Measurements from ENCODE around the gene ASCC2. TPM values are rescaled to one million over a fixed set of nuclear protein-coding genes. Genes with fewer than 3 reads are reported as not detected.
A peak's percentile ranks its signal among the peaks of the same experiment; 100 is the strongest.

ASCC2 gene
- total and polyA plus RNA-seq, 2 experiments from 2014 or later, result 33.3 to 51.4 TPM

- Histone ChIP-seq H3K4me1 (ENCODE audit: insufficient read depth) (peaks cover 24% of the 10 kb centered on the region), H3K27me3 (replicated peaks; ENCODE audit: insufficient read depth) (no peaks in the 10 kb centered on the region), H4K20me1 (ENCODE audit: insufficient read depth) (no peaks in the 10 kb centered on the region), H3K79me2 (ENCODE audit: insufficient read depth) (peaks cover 28% of the 10 kb centered on the region), H3K36me3 (ENCODE audit: low read depth) (peaks cover 9% of the 10 kb centered on the region; the same call in 1 of the 2 replicates), H3K9ac (no peak overlapping the region), H3K4me3 (no peak overlapping the region), H3F3A (ENCODE audit: insufficient read depth) (peaks cover 25% of the 10 kb centered on the region), H3K9me3 (ENCODE audit: low read depth) (no peaks in the 10 kb centered on the region), H3K27ac (peak overlapping the region; percentile 48), H3K9me2 (ENCODE audit: insufficient read depth) (no peaks in the 10 kb centered on the region), H3K4me2 (ENCODE audit: unreplicated experiment) (no peak overlapping the region), H2AFZ (no peak overlapping the region)
- TF ChIP-seq EZH2phosphoT487 (IDR thresholded peaks at IDR 0.05; ENCODE audit: insufficient read depth, low read depth) (no peak), EZH2 (IDR thresholded peaks at IDR 0.05; ENCODE audit: insufficient read depth, poor library complexity, severe bottlenecking) (no peak)
- WGBS, 2 experiments (ENCODE audit: low coverage in 1 of 2, low lambda C conversion rate in 2 of 2, missing lambda C conversion rate in 2 of 2), result 34 to 39% methylated on average over 5 of the region's 5 CpGs
- in situ Hi-C loops (cut with MboI), result no loop called here
- DNase-seq, result peak; percentile 92
These were observed 65.9 kb downstream of the ASCC2 start for GRCh38 chr22:29772170-29772641.

GRCh38 chr22:29769723-29770321 is 68.3 kb downstream of the ASCC2 start:
- no peak for DNase-seq
- in situ Hi-C loops (cut with MboI), result no loop called here
- H3K9me2 ChIP-seq (ENCODE audit: insufficient read depth), result no peaks in the 10 kb centered on the region
- no peaks in the 10 kb centered on the region for H3K27me3 ChIP-seq (replicated peaks; ENCODE audit: insufficient read depth)
- no peaks in the 10 kb centered on the region for H3K9me3 ChIP-seq (ENCODE audit: low read depth)
- no peak overlapping the region for H3K9ac ChIP-seq
- 72 to 84% methylated on average over 2 of the region's 2 CpGs for WGBS, 2 experiments (ENCODE audit: low coverage in 1 of 2, low lambda C conversion rate in 2 of 2, missing lambda C conversion rate in 2 of 2)
- no peaks in the 10 kb centered on the region for H4K20me1 ChIP-seq (ENCODE audit: insufficient read depth)
- no peak overlapping the region for H3K4me3 ChIP-seq
- H3F3A ChIP-seq (ENCODE audit: insufficient read depth), result peaks cover 25% of the 10 kb centered on the region
- H3K4me1 ChIP-seq (ENCODE audit: insufficient read depth), result peaks cover 24% of the 10 kb centered on the region
- H3K79me2 ChIP-seq (ENCODE audit: insufficient read depth), result peaks cover 45% of the 10 kb centered on the region
- no peak overlapping the region for H3K4me2 ChIP-seq (ENCODE audit: unreplicated experiment)
- no peak overlapping the region for H3K27ac ChIP-seq
- H3K36me3 ChIP-seq (ENCODE audit: low read depth), result peaks cover 9% of the 10 kb centered on the region; the same call in 1 of the 2 replicates
- no peak for TF ChIP-seq EZH2phosphoT487 (IDR thresholded peaks at IDR 0.05; ENCODE audit: insufficient read depth, low read depth)
- TF ChIP-seq EZH2 (IDR thresholded peaks at IDR 0.05; ENCODE audit: insufficient read depth, poor library complexity, severe bottlenecking), result no peak
- no peak overlapping the region for H2AFZ ChIP-seq

- no peak for TF ChIP-seq EZH2 (IDR thresholded peaks at IDR 0.05; ENCODE audit: insufficient read depth, poor library complexity, severe bottlenecking)
- no peak for TF ChIP-seq EZH2phosphoT487 (IDR thresholded peaks at IDR 0.05; ENCODE audit: insufficient read depth, low read depth)
- DNase-seq, result peak; percentile 49
- Histone ChIP-seq H3K4me3 (peak overlapping the region; percentile 86), H3K27me3 (replicated peaks; ENCODE audit: insufficient read depth) (no peaks in the 10 kb centered on the region), H3K9me2 (ENCODE audit: insufficient read depth) (no peaks in the 10 kb centered on the region), H3K9me3 (ENCODE audit: low read depth) (no peaks in the 10 kb centered on the region), H3K9ac (peak overlapping the region; percentile 92), H3K36me3 (ENCODE audit: low read depth) (peaks cover 9% of the 10 kb centered on the region; the same call in 1 of the 2 replicates), H2AFZ (peak overlapping the region; percentile 97), H3F3A (ENCODE audit: insufficient read depth) (peaks cover 23% of the 10 kb centered on the region), H3K79me2 (ENCODE audit: insufficient read depth) (peaks cover 47% of the 10 kb centered on the region), H4K20me1 (ENCODE audit: insufficient read depth) (no peaks in the 10 kb centered on the region), H3K4me1 (ENCODE audit: insufficient read depth) (peaks cover 18% of the 10 kb centered on the region), H3K27ac (peak overlapping the region; percentile 75), H3K4me2 (ENCODE audit: unreplicated experiment) (peak overlapping the region; percentile 95)
- in situ Hi-C loops (cut with MboI), result no loop called here
- 48 to 50% methylated on average over 6 of the region's 6 CpGs for WGBS, 2 experiments (ENCODE audit: low coverage in 1 of 2, low lambda C conversion rate in 2 of 2, missing lambda C conversion rate in 2 of 2)
These were observed 69.9 kb downstream of the ASCC2 start for GRCh38 chr22:29768052-29768693.

- Histone ChIP-seq H3K27me3 (replicated peaks; ENCODE audit: insufficient read depth) (no peaks in the 10 kb centered on the region), H3K36me3 (ENCODE audit: low read depth) (peaks cover 9% of the 10 kb centered on the region; the same call in 1 of the 2 replicates), H3K4me2 (ENCODE audit: unreplicated experiment) (peak within 1 kb of the TSS; percentile 95), H3K79me2 (ENCODE audit: insufficient read depth) (peaks cover 47% of the 10 kb centered on the region), H3K9me3 (ENCODE audit: low read depth) (no peaks in the 10 kb centered on the region), H3K27ac (peak within 1 kb of the TSS; percentile 75), H3K4me1 (ENCODE audit: insufficient read depth) (peaks cover 11% of the 10 kb centered on the region), H3K9me2 (ENCODE audit: insufficient read depth) (no peaks in the 10 kb centered on the region), H3K4me3 (peak within 1 kb of the TSS; percentile 86), H3K9ac (peak within 1 kb of the TSS; percentile 92), H4K20me1 (ENCODE audit: insufficient read depth) (no peaks in the 10 kb centered on the region), H2AFZ (peak within 1 kb of the TSS; percentile 97), H3F3A (ENCODE audit: insufficient read depth) (peaks cover 15% of the 10 kb centered on the region)
- no peak for TF ChIP-seq EZH2phosphoT487 (IDR thresholded peaks at IDR 0.05; ENCODE audit: insufficient read depth, low read depth)
- no peak for TF ChIP-seq EZH2 (IDR thresholded peaks at IDR 0.05; ENCODE audit: insufficient read depth, poor library complexity, severe bottlenecking)
- in situ Hi-C loops (cut with MboI), result no loop called here
- WGBS, 2 experiments (ENCODE audit: low coverage in 1 of 2, low lambda C conversion rate in 2 of 2, missing lambda C conversion rate in 2 of 2), result 14 to 15% methylated on average over 46 of the region's 46 CpGs
- peak; percentile 95 for DNase-seq
These were observed 70.7 kb downstream of the ASCC2 start, which contains the start of gene UQCR10 for GRCh38 chr22:29767171-29768051. TSS of gene UQCR10 (plus strand) at chr22:29767369. CDS start at chr22:29767399, 30 bp downstream.

Data from GM23248 (cell line).